GM19043 (cell line): ENCODE results near the gene TPRG1L.

Experiments used
- ATAC-seq: cut with Tn5 transposase; IDR thresholded peaks from one replicate; pipeline ENCODE4 v1.9.1; 2021; ENCODE audit warnings: low read depth; ENCODE audit not compliant: unreplicated experiment

Gene TPRG1L

DNA sequence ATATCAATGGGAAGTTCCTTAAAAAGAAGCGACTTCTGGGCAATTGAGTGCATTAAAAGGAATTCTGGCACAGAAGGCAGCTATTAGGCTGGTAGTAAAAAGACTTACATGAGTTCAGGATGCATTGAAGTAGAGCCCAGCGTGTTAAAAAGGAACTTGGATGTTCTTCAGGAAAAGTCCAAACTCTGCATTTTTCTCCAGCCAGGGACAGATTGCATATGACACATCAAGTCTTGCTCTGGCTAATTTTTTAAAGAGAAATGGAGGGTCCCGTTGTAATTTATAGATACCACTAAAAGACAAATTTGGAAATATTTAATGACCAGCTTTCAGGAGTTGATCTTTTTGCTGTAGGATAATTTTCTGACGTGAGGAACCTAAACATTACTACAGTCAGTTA is 1.2 kb downstream of the TPRG1L start:
- ATAC-seq, result no peak

DNA sequence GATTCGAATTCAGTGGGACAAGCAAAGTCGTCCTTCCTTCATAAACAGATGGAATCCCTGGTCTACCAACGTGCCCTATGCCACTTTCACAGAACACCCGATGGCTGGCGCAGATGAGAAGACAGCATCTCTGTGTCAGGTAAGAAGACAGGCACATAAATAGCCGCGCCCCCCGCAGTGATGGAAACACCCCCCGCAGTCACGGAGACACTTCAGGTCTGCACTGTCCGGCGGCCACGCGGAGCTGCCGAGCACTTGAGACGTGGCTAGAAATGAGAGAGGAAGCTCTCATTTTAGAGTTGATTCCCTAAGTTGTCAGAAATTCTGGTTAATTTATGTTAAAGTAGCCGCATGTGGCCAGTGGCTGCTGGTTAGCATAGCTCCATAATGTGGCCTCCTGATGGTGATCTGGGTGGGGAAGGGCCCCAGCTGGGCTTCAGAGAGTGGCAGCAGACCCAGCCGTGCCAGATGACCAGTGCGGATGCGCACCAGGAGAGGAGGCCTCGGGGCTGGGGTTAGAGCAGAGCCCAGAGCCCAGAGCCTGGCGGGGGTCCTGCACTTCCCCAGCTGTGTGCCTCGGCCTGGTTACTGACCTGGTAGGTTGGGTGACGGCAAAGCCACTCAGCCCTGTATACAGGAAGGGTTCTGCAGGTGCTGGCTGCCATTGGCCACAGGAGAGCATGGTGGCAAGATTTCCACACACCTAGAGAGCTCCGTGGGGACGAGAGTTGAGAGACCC is 2.9 kb downstream of the TPRG1L start:
- ATAC-seq, result no peak

- no peak for ATAC-seq
These were observed 3.6 kb downstream of the TPRG1L start for GRCh38 chr1:3628445-3628844.

DNA sequence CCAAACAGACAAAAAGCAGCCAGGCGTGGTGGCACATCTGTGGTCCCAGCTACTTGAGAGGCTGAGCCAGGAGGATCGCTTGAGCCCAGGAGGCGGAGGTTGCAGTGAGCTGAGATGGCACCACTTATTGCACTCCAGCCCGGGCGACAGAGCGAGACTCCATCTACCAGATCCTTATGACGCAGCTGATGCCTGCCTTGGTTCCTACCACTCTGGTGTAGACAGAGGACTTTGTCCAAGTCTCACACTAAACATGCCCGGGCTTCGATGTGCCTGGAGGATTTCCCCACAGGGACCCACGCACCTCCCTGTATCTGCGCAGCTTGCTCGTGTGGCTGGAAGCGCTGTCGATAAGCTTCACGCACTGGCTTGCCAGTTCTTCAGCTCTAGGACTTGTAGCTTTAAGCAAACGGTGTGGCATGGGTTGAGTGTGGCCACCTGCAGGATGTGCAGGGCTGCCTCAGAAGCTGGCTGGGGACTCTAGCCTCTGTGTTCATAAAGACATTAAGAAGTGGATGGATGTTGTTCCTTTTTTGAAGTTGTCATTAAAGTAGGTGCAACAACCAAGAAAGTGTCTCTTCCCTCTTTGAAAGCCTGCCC is 4.8 kb downstream of the TPRG1L start:
- ATAC-seq, result no peak

DNA sequence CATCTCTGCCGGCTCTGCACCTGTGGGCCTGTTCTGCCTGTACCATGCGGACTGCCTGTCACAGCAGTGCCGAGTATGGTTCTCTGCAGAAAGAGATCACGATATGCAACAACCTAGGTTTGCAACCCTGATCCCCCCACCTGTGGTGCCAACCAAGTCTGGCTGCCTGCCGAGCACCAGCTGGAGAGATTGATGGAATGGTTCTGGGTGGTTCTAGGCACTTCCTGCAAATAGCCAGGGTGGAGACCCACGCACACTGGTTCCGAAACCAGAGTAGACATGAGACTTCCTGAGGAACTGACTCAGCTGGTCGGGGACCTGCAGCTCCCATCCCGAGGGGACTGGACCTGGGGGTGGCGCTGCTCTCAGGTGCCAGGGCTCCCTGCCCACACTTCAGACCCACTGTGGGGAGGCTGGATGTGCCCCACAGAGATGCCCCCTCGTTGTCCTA is 5.4 kb downstream of the TPRG1L start:
- no peak for ATAC-seq

DNA sequence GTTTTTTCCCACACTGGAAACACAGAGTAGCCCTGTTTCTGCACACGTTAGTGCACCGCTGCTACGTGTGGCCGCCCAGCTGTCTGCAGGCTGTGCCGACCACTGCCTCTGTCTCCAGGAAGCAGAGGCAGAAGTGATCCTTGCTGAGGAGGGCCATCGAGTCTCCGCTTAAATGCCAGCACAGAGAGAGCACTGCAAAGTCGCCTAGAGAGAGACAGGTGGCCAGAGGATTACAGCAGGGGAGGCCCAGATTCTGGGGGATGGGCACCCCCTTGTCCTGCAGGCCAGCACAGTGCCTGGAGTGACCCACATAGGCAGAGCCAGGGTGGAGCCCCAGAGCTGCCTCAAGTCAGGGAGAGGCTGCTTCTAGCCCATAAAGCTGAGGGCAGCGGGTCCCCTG is 6.1 kb downstream of the TPRG1L start:
- no peak for ATAC-seq

- no peak for ATAC-seq
These were observed 6.8 kb downstream of the TPRG1L start for GRCh38 chr1:3631320-3632260.

DNA sequence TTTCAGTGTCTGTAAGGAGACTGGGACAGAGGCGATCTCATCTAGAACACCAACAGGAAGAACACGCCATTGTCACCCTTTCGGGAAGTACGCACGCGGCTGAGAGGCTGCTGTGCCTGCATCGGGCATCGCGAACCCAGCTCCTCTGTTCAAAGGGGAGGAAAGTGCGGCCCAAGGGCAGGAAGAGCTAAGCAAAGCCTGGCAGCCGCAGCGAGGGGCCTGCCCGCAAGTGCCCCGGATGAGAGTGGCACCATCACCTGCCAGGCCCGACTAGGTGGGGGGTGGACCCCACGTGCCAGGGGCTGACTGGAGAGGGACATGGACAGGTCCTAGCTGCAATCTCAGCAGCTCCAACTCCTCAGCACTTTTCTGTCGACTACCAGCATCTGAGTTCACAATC is 7.5 kb downstream of the TPRG1L start:
- ATAC-seq, result no peak

- ATAC-seq, result no peak
These were observed 8.0 kb downstream of the TPRG1L start for GRCh38 chr1:3632716-3633343.

GRCh38 chr1:3633344-3634058 is 8.7 kb downstream of the TPRG1L start:
- no peak for ATAC-seq

DNA sequence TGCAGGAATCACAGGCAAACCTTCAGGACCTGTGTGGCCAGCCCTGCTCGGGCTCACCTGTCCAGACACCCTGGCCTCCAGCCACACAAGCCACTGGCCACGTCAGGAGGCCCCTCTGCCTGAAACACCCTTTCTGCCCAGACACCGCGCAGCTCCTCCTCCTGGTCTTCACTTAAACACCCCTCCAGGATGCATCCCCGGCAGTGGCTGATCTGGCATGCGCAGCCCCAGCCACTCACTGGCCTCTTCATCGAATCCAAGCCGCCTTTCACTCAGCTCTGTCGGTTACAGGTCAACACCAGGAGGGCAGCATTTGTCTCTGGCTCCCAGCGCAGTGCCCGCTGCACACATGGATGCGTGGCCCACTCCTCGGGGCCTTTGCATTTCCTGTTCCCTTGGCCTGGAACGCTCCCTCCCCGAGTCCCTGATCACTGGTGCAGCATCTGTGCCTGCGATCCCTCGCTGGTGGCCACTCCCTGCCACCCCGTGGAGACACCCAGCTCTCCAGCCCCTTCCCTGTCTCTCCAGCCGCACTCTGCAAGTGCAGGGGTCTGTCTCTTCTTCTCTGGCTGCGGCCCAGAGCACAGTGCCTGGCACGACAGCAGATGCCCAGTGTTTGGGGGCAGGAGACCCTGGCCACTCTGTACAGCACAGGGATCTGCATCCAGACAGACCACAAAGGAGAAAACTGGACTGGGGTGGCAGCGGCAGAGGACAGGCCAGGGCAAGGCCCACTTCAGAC is 9.4 kb downstream of the TPRG1L start:
- no peak for ATAC-seq

DNA sequence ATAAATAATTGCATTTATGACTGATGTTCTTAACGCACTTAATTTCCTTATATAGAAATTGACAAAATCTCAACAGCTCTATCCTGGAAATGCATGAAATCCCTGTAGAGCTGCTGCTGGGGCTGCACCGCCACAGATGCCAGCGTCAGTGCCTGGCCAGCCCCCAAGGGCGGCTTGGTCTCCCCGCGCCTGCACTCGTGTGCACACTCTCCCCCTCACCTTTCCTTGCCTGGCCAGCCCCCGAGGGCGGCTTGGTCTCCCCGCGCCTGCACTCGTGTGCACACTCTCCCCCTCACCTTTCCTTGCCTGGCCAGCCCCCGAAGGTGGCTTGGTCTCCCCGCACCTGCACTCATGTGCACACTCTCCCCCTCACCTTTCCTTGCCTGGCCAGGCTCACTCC is 11.3 kb downstream of the TPRG1L start:
- ATAC-seq, result no peak

DNA sequence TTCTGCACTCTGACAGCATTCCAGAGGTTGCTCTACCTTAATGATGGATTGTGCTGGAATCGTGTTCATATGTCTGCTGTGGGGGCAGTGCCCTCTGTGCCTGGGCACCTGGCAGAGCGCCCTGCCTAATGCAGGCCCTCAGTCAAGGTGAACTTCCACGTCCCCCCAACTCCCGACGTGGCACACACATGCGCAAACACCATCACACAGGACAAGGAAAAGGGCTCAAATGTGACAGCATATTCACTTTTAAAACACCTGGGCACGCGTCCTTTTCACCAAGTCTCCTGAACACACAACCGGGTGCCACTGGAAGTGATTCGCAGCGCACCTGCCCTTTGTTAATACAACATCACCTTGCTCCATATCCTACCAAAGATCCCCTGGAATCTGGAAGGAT is 11.7 kb downstream of the TPRG1L start:
- ATAC-seq, result no peak

GRCh38 chr1:3638027-3638426 is 13.2 kb downstream of the TPRG1L start:
- no peak for ATAC-seq

DNA sequence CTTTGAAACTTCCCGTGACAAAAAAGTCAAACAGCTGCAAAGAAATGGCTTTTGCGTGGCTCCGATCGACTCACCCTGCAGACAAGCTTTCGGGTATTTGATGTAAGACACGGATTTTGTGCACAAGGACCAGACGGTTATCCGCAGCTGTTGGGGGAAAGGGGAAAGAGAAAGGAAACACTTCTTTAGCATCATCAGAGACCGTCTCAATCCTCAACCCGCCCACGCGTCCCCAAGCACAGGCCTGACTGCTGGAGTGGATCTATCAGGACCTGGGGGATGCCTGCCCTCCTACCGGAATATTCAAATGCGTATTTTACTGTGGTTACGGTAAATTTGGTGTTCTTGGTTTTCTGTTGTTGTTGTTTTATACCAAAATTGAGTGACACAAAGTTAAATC is 13.9 kb downstream of the TPRG1L start:
- no peak for ATAC-seq

- no peak for ATAC-seq
These were observed 14.6 kb downstream of the TPRG1L start for GRCh38 chr1:3639397-3639911.

DNA sequence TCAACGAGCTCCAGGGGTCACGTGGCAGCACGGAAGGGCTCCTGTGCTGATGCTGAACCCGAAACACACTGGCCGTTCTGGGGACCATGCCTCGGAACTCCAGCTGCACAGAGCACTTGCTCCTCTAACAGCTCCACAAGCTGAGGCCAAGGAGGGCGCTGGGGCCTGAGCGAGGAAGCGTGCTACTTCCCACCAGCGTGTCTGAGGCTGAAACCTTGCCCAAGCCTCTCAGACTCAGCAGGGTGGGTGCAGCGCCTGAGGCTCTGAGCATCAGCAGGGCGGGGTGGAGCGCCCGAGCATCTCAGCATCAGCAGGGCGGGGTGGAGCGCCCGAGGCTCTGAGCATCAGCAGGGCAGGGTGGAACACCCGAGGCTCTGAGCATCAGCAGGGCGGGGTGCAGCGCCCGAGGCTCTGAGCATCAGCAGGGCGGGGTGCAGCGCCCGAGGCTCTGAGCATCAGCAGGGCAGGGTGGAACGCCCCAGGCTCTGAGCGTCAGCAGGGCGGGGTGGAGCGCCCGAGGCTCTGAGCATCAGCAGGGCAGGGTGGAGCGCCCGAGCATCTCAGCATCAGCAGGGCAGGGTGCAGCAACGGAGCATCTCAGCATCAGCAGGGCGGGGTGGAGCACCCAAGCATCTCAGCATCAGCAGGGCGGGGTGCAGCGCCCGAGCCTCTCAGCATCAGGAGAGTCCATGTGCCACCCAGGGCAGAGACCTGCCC is 15.5 kb downstream of the TPRG1L start:
- ATAC-seq, result no peak

DNA sequence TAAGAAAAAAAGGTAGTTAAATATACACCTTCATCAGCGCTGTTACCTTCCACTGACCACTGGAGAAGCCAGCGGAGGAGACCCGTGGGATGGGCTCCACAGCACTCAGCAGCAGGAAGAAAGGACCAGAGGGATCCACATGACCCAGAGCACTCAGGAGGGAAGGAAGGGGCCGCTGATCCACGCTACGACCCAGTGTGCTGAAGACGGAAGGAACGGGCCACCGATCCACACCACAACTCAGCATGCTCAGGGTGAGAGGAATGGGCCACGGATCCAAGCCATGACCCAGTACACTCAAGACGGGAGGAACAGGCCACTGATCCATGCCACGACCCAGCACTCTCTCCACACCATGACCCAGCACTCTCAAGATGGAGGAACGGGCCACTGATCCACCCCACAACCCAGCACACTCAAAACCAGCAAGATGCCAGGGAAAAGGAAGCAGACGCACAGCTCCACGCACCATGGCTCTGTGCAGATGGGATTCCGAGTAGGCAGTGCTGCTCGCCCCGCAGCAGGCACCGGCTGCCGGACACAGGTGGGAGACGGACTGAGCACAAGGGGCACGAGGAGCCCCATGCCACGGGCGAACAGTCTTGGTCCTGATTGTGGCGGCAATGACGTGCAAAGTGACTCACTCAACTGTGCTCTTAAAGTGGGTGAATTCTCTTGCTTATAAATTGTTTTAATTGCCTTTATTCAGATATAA is 16.4 kb downstream of the TPRG1L start:
- no peak for ATAC-seq
